ENCODE results near the gene CPSF4L.
"Not testable (repeated sequence)": the region's sequence is repeated elsewhere in the genome, so short reads cannot be mapped to it uniquely, and the experiment has no call there.

The CPSF4L gene

GRCh38 chr17:73267648-73268537 lies 6.2 kb upstream of the CPSF4L start:
- DNase-seq: peak; percentile 51

- DNase-seq: no peak
Measured at GRCh38 chr17:73266796-73267195, 5.1 kb upstream of the CPSF4L start.

- no peak for DNase-seq
Measured at GRCh38 chr17:73265646-73266640, 4.3 kb upstream of the CPSF4L start.

GRCh38 chr17:73264448-73264847 lies 2.8 kb upstream of the CPSF4L start:
- not testable (repeated sequence) for DNase-seq

- DNase-seq: peak; percentile 87
Measured at GRCh38 chr17:73262676-73263642, 1.3 kb upstream of the CPSF4L start.

- peak; percentile 88 for DNase-seq
Measured at GRCh38 chr17:73261952-73262675, 434 bp upstream of the CPSF4L start.

GRCh38 chr17:73257516-73257915 lies 4.2 kb downstream of the CPSF4L start:
- DNase-seq: no peak

GRCh38 chr17:73256220-73256619 lies 5.5 kb downstream of the CPSF4L start:
- no peak for DNase-seq

- DNase-seq: peak; percentile 89
Measured at GRCh38 chr17:73255671-73256181, 6.0 kb downstream of the CPSF4L start.

GRCh38 chr17:73251871-73252270 lies 9.8 kb downstream of the CPSF4L start:
- no peak for DNase-seq

- DNase-seq: no peak
Measured at GRCh38 chr17:73250851-73251640, 10.6 kb downstream of the CPSF4L start.

- no peak for DNase-seq
Measured at GRCh38 chr17:73249700-73250099, 12.0 kb downstream of the CPSF4L start.

GRCh38 chr17:73248532-73248931 lies 13.1 kb downstream of the CPSF4L start:
- no peak for DNase-seq

- DNase-seq: no peak
Measured at GRCh38 chr17:73247726-73248125, 14.0 kb downstream of the CPSF4L start.

- DNase-seq: no peak
Measured at GRCh38 chr17:73240561-73240960, 21.1 kb downstream of the CPSF4L start.

GRCh38 chr17:73237714-73238113 lies 24.0 kb downstream of the CPSF4L start:
- DNase-seq: no peak

GRCh38 chr17:73234736-73235135 lies 26.9 kb downstream of the CPSF4L start:
- no peak for DNase-seq

GRCh38 chr17:73232587-73233373 lies 28.9 kb downstream of the CPSF4L start:
- DNase-seq: no peak

GRCh38 chr17:73231841-73232586 lies 29.7 kb downstream of the CPSF4L start:
- DNase-seq: peak; percentile 99
